BE2C (cell line): ENCODE results near the gene HNRNPH2. TPM values are rescaled to one million over a fixed set of nuclear protein-coding genes. Genes with fewer than 3 reads are reported as not detected.

Experiments used
- DNase-seq: peaks from one replicate; pipeline ENCODE4 v3.0.0-alpha.2; 2020
- H3K27me3 ChIP-seq: fragments of 250-450 bp; sonication (Bioruptor Pico); 2 replicates; pipeline ENCODE4 v1.5.1; 2020; ENCODE audit warnings: mild to moderate bottlenecking
- H3K36me3 ChIP-seq: fragments of 250-450 bp; sonication (Bioruptor Pico); 2 replicates; pipeline ENCODE4 v1.5.1; 2020; ENCODE audit warnings: mild to moderate bottlenecking
- H3K4me1 ChIP-seq: fragments of 250-450 bp; sonication (Bioruptor Pico); 2 replicates; pipeline ENCODE4 v1.5.1; 2020
- H3K4me3 ChIP-seq: 2 replicates; pipeline ENCODE4 v1.5.1; 2011; ENCODE audit warnings: low read depth, low read length
- H3K9me3 ChIP-seq: fragments of 250-450 bp; sonication (Bioruptor Pico); 2 replicates; pipeline ENCODE4 v1.5.1; 2020
- polyA plus RNA-seq: library from polyadenylated mRNA; unstranded; fragments of >200 nt; gene quantifications from one replicate; pipeline ENCODE4 v1.2.1, GENCODE V29; 2012; ENCODE audit warnings: low read depth, missing spikeins; ENCODE audit not compliant: insufficient read length, insufficient read depth
- TF ChIP-seq, protein P1 (sequence below): IDR thresholded peaks from 2 replicates; pipeline ENCODE4 v1.5.1; 2012; ENCODE audit warnings: mild to moderate bottlenecking, low read depth, low read length

The HNRNPH2 gene, protein sequence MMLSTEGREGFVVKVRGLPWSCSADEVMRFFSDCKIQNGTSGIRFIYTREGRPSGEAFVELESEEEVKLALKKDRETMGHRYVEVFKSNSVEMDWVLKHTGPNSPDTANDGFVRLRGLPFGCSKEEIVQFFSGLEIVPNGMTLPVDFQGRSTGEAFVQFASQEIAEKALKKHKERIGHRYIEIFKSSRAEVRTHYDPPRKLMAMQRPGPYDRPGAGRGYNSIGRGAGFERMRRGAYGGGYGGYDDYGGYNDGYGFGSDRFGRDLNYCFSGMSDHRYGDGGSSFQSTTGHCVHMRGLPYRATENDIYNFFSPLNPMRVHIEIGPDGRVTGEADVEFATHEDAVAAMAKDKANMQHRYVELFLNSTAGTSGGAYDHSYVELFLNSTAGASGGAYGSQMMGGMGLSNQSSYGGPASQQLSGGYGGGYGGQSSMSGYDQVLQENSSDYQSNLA
- 81.1 TPM for polyA plus RNA-seq

DNA sequence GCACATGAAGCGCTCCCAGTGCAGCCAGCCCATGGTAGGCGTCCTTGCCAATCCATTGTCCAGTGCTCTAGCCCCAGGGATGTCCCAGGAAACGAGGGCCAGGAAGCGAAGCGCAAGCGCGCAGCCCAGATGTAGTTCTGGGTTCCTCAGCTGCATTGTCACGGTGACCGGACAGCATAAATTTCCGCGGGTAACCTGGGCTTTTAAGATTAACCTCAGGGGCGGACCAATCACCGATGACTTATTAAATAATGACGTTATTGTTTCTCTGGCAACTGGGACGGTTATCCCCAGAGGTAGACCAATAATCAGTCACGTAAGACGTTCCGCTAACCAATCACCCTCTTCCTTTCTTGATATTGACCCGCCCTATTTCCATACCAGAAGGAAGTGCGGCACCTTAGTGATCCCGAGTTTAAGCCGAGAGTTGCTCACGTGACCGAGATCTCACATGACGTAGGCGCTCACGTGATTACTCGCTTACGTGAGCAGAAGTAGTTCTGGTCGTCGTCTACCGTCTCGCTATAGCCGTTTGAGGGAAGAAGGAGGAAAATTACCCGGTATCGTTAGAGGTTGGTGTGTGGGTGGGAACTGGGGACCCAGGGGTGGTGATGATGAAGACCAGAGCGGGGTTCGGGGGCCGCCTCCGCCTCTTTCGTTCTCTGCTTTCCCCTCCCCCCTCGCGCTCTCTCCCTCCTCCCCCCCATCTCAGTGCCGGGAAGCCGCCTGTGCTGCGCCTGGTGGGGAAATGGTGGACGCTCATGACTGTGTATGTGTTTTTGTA, at the start of gene HNRNPH2, which contains the start of gene GLA:
HNRNPH2 (plus strand) TSS at position 475 of the 784 bp plus-strand sequence. CDS start 3,767 bp downstream, outside the sequence.
GLA (minus strand) TSS at position 178 of the 784 bp plus-strand sequence; CDS start at position 156, 22 bp downstream.
- no peaks in the 10 kb centered on the region for H3K9me3 ChIP-seq
- H3K36me3 ChIP-seq, result no peaks in the 10 kb centered on the region
- TF ChIP-seq, protein P1, sequence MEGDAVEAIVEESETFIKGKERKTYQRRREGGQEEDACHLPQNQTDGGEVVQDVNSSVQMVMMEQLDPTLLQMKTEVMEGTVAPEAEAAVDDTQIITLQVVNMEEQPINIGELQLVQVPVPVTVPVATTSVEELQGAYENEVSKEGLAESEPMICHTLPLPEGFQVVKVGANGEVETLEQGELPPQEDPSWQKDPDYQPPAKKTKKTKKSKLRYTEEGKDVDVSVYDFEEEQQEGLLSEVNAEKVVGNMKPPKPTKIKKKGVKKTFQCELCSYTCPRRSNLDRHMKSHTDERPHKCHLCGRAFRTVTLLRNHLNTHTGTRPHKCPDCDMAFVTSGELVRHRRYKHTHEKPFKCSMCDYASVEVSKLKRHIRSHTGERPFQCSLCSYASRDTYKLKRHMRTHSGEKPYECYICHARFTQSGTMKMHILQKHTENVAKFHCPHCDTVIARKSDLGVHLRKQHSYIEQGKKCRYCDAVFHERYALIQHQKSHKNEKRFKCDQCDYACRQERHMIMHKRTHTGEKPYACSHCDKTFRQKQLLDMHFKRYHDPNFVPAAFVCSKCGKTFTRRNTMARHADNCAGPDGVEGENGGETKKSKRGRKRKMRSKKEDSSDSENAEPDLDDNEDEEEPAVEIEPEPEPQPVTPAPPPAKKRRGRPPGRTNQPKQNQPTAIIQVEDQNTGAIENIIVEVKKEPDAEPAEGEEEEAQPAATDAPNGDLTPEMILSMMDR, result no peak
- H3K27me3 ChIP-seq, result no peaks in the 10 kb centered on the region
- peak; percentile 85 for DNase-seq
- H3K4me1 ChIP-seq, result no peaks in the 10 kb centered on the region
- peak within 1 kb of the TSS; percentile 87 for H3K4me3 ChIP-seq

GRCh38 chrX:101359966-101360365, 48.1 kb upstream of the HNRNPH2 start:
- TF ChIP-seq, protein P1, result no peak
- Histone ChIP-seq H3K27me3 (no peaks in the 10 kb centered on the region), H3K9me3 (no peaks in the 10 kb centered on the region), H3K4me3 (no peak overlapping the region), H3K4me1 (no peaks in the 10 kb centered on the region), H3K36me3 (no peaks in the 10 kb centered on the region)
- DNase-seq, result no peak

GRCh38 chrX:101360390-101360789, 47.6 kb upstream of the HNRNPH2 start:
- TF ChIP-seq, protein P1, result no peak
- no peaks in the 10 kb centered on the region for H3K4me1 ChIP-seq
- no peaks in the 10 kb centered on the region for H3K9me3 ChIP-seq
- H3K27me3 ChIP-seq, result no peaks in the 10 kb centered on the region
- no peak for DNase-seq
- H3K36me3 ChIP-seq, result no peaks in the 10 kb centered on the region
- H3K4me3 ChIP-seq, result no peak overlapping the region

GRCh38 chrX:101362116-101362515, 45.9 kb upstream of the HNRNPH2 start:
- Histone ChIP-seq H3K9me3 (no peaks in the 10 kb centered on the region), H3K4me1 (no peaks in the 10 kb centered on the region), H3K36me3 (no peaks in the 10 kb centered on the region), H3K4me3 (no peak overlapping the region), H3K27me3 (no peaks in the 10 kb centered on the region)
- TF ChIP-seq, protein P1, result no peak
- DNase-seq, result no peak

DNA sequence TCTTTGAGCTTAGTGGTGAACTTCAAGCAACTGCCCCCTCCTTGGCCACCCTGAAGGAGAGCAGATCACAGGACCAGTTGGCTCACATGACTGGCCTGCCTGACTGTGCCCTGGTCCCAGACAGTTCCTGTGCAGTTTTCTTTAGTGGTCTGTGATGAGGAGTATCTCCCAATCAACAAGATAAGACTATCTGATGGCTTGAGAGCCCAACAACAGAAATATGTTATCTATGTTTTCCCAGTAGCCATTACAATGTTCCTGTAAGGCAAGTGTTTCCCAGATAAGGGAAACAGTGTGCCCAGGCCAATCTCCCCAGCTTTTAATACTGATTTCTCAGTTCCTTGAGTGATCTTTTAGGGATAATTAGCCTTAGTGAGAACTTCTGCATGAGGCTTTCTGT, 45.3 kb upstream of the HNRNPH2 start:
- H3K4me1 ChIP-seq, result no peaks in the 10 kb centered on the region
- H3K9me3 ChIP-seq, result no peaks in the 10 kb centered on the region
- no peaks in the 10 kb centered on the region for H3K36me3 ChIP-seq
- TF ChIP-seq, protein P1, result no peak
- no peak overlapping the region for H3K4me3 ChIP-seq
- no peaks in the 10 kb centered on the region for H3K27me3 ChIP-seq
- DNase-seq, result no peak
